Fibroblast of skin of abdomen (primary cell): ENCODE results near the gene STAC3.
A peak's percentile ranks its signal among the peaks of the same experiment; 100 is the strongest.

ENCODE experiments used
- DNase-seq: peaks from one replicate; pipeline ENCODE4 v3.0.0-alpha.2; 2013

The STAC3 gene

GRCh38 chr12:57222286-57223190, 28.4 kb downstream of the STAC3 start:
- DNase-seq: no peak

- DNase-seq: no peak
Observed at GRCh38 chr12:57221169-57221917, 29.6 kb downstream of the STAC3 start.

- no peak for DNase-seq
Observed at GRCh38 chr12:57220770-57221168, 30.2 kb downstream of the STAC3 start.

GRCh38 chr12:57219993-57220754, 30.8 kb downstream of the STAC3 start:
- no peak for DNase-seq

DNA sequence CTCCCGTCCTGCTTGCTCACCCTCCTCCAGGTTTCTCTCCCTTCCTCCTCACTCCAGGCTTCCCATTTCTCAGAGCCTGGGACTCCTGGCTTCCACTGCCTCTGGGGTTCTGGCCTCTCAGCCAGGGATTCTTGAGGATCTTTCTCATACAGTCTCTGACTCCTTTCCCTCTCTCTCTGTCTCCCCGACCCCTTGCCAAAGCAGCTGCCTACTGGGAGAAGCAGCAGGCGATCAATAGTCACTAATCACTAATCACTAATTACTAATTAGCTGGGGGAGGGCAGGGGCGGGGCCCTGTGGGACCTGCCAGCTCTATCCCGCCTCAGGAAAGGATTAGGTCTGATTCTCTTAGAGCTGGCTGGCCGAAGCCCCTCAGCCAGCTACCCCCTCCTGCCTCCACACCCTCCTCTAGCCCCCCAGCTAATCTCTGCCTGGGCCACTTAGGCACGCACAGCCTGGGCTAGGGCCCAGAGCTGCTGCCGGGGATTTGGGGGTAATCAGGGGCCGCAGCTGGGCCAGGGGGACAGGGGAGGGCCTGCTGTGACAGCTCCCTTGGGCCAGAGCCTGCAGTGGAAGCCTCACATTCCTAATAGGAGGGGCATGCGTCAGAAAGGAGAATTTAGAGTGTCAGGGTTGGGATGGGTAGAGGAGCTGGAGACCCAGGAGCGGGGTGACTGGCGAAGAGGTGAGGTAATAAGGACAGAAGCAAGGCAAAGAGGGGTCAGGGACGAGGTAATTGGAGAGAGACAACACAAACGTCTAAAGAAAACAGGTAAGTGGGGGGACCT, 31.6 kb downstream of the STAC3 start:
- no peak for DNase-seq

- DNase-seq: no peak
Observed at GRCh38 chr12:57218030-57218853, 32.7 kb downstream of the STAC3 start.

GRCh38 chr12:57216921-57217879, 33.8 kb downstream of the STAC3 start:
- DNase-seq: no peak

DNA sequence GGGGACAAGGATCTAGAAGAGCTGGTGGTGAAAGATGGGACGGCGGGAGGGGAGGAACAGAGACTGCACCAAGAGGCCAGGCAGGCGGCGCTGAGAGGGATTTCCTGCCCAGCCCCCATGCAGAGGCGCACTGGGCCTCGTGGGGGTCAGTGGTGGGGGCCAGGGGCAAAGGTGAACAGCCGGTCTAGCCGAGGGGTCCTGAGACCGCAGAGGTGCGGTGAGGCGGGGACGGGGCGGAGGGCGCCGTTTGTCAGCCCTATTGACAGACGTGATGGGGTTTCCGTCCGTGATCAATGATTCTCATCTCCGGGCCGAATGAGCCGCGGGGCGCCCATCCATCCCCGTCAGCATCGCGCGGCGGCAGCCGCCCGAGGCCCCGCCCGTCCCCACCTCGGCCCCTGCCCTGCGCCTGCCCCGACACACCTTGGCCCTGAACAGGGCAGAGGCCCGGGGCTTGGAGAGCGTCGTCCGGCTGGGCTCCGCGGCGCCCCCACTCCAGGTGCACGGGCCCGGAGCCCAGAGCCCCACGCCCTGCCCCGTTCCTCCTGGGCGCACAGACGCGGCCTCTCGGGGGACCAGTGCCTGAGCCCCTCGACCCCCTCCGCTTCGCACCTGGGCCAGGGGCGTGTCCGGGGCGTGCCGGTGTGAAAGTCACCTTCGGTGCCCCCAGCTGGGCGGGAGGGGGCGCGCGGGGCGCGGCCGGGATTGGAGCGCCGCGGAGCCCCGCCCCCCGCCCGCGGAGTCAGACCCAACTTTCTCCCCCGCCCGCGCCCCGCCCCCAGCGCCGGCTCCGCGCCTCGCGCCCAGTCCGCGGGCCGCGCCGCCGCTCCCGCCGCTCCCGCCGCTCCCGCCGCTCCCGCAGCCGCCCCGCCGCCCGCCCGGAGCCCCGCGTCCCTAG, 34.7 kb downstream of the STAC3 start, which contains the start of gene NXPH4:
TSS of gene NXPH4 (plus strand) at position 781 of the 898 bp plus-strand sequence. CDS start 176 bp downstream, outside the sequence.
- no peak for DNase-seq

DNA sequence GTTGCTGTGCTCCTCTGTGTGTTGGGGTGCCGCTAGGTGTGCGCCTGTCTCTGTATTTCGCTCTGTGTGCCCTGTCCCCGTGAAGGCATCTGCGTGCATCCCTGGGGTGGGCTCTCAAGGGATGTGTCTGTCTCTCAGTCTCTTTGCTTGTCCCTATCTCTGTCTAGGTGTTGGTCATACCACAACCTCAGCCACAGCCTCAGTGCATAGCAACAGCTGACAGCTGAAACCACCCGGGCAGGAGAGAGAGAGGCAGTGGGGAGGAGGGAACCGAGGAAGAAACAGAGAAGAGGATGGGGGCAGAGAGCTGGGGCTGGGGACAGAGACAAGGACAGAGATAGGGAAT, 35.3 kb downstream of the STAC3 start:
- no peak for DNase-seq

DNA sequence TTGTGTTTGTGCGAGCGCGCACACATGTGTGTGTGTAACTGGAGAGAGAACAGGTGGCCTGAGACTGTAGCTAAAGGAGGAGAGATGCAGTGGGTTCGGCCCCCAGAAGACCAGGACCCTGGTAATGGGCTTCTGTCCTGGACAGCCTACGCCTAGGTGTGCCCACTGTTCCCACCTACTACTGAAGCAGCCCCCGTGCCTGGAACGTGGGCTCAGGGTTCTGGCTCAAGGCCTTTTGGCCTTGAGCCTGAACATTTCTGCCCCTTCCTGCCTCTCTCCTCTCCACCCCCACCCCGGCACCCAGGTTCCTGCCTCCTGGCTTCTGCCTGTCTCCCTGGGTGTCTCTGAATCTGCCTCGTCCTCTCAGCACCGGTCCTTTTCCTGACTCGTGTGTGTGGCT, 35.9 kb downstream of the STAC3 start:
- no peak for DNase-seq

GRCh38 chr12:57214398-57214781, 36.6 kb downstream of the STAC3 start:
- peak; percentile 59 for DNase-seq

DNA sequence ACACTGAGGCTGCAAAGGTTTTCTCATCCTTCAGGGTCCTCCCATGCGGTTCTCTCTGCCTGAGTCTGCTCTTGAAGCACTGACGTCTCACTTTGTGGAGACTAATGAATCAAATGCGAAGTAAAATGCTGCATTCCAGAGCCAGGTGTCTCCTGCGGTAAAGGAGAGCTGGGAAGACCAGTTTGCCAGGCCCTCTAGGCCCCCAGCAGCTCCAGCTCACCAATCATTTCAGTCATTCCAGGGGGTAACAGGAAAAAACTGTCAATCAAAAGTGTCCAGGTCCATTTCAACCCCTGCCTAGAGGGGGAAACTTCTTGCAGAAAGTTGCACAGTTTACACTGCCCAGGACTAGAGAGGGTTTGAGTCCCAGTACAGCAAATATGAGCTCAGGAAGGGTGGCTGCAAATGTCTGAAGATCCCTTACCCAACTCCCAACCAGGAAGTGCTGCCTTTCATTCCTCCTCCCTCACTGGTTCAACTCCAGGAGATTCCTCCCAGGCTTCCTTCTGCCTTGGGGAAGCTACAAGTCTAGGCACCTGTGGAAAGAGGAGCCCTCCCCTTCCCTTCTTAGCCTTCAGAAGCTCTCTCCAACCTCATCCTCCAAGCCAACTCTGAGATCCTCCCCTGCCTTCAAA, 37.1 kb downstream of the STAC3 start:
- DNase-seq: no peak

- peak; percentile 80 for DNase-seq
Observed at GRCh38 chr12:57213058-57213715, 37.8 kb downstream of the STAC3 start.

GRCh38 chr12:57212701-57213057, 38.3 kb downstream of the STAC3 start:
- DNase-seq: no peak

DNA sequence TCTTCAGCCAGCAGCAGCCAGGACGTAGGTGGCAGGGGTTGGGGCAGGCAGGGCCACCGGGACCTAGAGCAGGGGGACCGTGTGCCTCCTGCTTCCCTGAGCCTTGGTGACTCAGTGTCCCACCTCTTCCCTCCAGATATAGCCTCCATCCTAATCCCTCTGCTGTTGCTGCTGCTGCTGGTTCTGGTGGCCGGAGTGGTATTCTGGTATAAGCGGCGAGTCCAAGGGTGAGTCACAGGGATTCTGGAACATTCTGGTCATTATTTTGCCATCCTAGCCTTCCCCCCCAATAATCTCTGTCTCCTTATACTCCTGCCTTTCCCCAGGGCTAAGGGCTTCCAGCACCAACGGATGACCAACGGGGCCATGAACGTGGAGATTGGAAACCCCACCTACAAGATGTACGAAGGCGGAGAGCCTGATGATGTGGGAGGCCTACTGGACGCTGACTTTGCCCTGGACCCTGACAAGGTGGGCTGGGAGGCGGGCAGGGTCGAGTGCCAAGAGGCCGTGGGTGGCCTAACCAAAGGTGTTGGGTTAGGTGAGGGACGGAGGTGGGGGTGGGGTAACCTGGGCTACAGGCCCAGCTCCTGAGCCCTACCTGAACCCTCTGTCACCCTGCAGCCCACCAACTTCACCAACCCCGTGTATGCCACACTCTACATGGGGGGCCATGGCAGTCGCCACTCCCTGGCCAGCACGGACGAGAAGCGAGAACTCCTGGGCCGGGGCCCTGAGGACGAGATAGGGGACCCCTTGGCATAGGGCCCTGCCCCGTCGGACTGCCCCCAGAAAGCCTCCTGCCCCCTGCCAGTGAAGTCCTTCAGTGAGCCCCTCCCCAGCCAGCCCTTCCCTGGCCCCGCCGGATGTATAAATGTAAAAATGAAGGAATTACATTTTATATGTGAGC, 38.9 kb downstream of the STAC3 start:
- DNase-seq: no peak

DNA sequence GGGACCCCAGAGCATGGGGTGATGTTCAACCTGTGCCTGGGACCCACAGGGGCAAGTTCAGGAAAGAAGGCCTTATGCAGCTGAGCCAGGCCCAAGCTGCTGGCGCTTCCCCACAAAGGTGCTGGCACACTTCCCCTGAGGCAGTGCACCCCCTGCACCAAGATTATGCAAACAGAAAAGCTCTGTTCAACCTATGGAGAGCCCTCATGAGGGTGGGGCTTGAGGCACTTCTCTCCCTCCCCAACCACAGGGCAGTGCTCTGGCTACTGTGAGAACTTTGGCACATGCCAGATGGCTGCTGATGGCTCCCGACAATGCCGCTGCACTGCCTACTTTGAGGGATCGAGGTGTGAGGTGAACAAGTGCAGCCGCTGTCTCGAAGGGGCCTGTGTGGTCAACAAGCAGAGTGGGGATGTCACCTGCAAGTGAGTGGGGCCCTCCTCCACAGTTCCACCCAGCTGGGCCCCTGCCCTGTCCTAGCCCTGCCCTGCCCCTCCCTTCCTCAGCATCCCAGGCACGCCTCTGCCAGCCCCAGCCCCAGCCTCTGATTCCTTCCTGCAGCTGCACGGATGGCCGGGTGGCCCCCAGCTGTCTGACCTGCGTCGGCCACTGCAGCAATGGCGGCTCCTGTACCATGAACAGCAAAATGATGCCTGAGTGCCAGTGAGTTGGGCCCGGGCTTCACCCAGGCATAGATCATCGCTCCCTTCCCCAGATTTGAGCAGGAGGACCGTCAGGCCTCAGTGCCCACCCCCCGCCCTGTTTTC, 39.9 kb downstream of the STAC3 start:
- no peak for DNase-seq
